Colonic mucosa (tissue), 4 donors: ENCODE measurements around the gene PKD2L1. TPM values are rescaled to one million over a fixed set of nuclear protein-coding genes. Genes with fewer than 3 reads are reported as not detected.

Experiments used
- DNase-seq: peaks from one replicate; pipeline ENCODE4 v3.0.0-alpha.2; 2020
- H3K27ac ChIP-seq: fragments of 200-600 bp; one replicate; pipeline ENCODE4 v1.8.0; 2021
- H3K27me3 ChIP-seq: fragments of 200-600 bp; one replicate; pipeline ENCODE4 v1.8.0; 2021
- H3K36me3 ChIP-seq: fragments of 200-600 bp; one replicate; pipeline ENCODE4 v1.8.0; 2021
- H3K4me1 ChIP-seq: fragments of 200-600 bp; one replicate; pipeline ENCODE4 v1.8.0; 2021; ENCODE audit warnings: mild to moderate bottlenecking
- H3K4me3 ChIP-seq: fragments of 200-600 bp; one replicate; pipeline ENCODE4 v1.8.0; 2021
- H3K9ac ChIP-seq, 2 donors: one replicate each; pipeline ENCODE4 v1.7.0; 2013; ENCODE audit warnings: control low read depth in 2 of 2, low read depth in 2 of 2, low read length in 2 of 2
- H3K9me3 ChIP-seq: fragments of 200-600 bp; one replicate; pipeline ENCODE4 v1.8.0; 2021
- CTCF ChIP-seq: fragments of 200-600 bp; IDR thresholded peaks from one replicate; pipeline ENCODE4 v1.8.0; 2022; ENCODE audit warnings: antibody characterized with exemption, mild to moderate bottlenecking
- intact Hi-C: fragments of 100-400 bp; cut with DNase I; formaldehyde crosslinking; loops from one replicate; pipeline ENCODE4 v1.14.1; 2022
- total RNA-seq, 2 donors: library from RNA; stranded (reverse); fragmentation: NEBNext Ultra II Directional in 1 of 2; extraction: Animal tissue kit (Norgen Biotek cat#: 25700) in 1 of 2; gene quantifications; one replicate each; pipeline ENCODE4 v1.2.1, GENCODE V29; 2021
- donor health status: healthy.
- donor health status: DM: no; HTN: no; CAD: no.
- donor health status: DM: no; HTN: no; CAD: no.

Gene PKD2L1
- total RNA-seq, 2 donors from 2014 or later = 0.50 to 0.52 TPM

- intact Hi-C loops = no loop called here
- H3K4me1 ChIP-seq = no peaks in the 10 kb centered on the region
- H3K27ac ChIP-seq = no peak overlapping the region
- H3K4me3 ChIP-seq = no peak overlapping the region
- no peaks in the 10 kb centered on the region for H3K36me3 ChIP-seq
- no peaks in the 10 kb centered on the region for H3K9me3 ChIP-seq
- no peaks in the 10 kb centered on the region for H3K27me3 ChIP-seq
- no peak overlapping the region for H3K9ac ChIP-seq
- DNase-seq = no peak
- no peak for TF ChIP-seq CTCF
Observed at GRCh38 chr10:100333106-100333505, 3.1 kb upstream of the PKD2L1 start.

GRCh38 chr10:100328198-100328597, 1.8 kb downstream of the PKD2L1 start:
- intact Hi-C loops = no loop called here
- TF ChIP-seq CTCF = no peak
- no peaks in the 10 kb centered on the region for H3K27me3 ChIP-seq
- no peak overlapping the region for H3K4me3 ChIP-seq
- no peak overlapping the region for H3K27ac ChIP-seq
- no peaks in the 10 kb centered on the region for H3K4me1 ChIP-seq
- DNase-seq = no peak
- H3K36me3 ChIP-seq = no peaks in the 10 kb centered on the region
- H3K9ac ChIP-seq = no peak overlapping the region
- H3K9me3 ChIP-seq = no peaks in the 10 kb centered on the region

GRCh38 chr10:100327718-100328009, 2.4 kb downstream of the PKD2L1 start:
- intact Hi-C loops = no loop called here
- H3K9me3 ChIP-seq = no peaks in the 10 kb centered on the region
- H3K9ac ChIP-seq = no peak overlapping the region
- no peaks in the 10 kb centered on the region for H3K4me1 ChIP-seq
- DNase-seq = no peak
- H3K36me3 ChIP-seq = no peaks in the 10 kb centered on the region
- no peaks in the 10 kb centered on the region for H3K27me3 ChIP-seq
- H3K4me3 ChIP-seq = no peak overlapping the region
- no peak for TF ChIP-seq CTCF
- no peak overlapping the region for H3K27ac ChIP-seq

GRCh38 chr10:100327007-100327717, 2.9 kb downstream of the PKD2L1 start:
- Histone ChIP-seq H3K4me1 (no peaks in the 10 kb centered on the region), H3K9me3 (no peaks in the 10 kb centered on the region), H3K4me3 (no peak overlapping the region), H3K27ac (no peak overlapping the region), H3K36me3 (no peaks in the 10 kb centered on the region), H3K9ac (no peak overlapping the region), H3K27me3 (no peaks in the 10 kb centered on the region)
- DNase-seq = no peak
- no peak for TF ChIP-seq CTCF
- intact Hi-C loops = no loop called here

- H3K27ac ChIP-seq = no peak overlapping the region
- no peak for TF ChIP-seq CTCF
- no peaks in the 10 kb centered on the region for H3K9me3 ChIP-seq
- H3K4me3 ChIP-seq = no peak overlapping the region
- H3K27me3 ChIP-seq = no peaks in the 10 kb centered on the region
- intact Hi-C loops = no loop called here
- H3K9ac ChIP-seq = no peak overlapping the region
- no peaks in the 10 kb centered on the region for H3K36me3 ChIP-seq
- H3K4me1 ChIP-seq = no peaks in the 10 kb centered on the region
- DNase-seq = no peak
Observed at GRCh38 chr10:100325158-100325557, 4.9 kb downstream of the PKD2L1 start.
